ENCODE data around the gene AMHR2. TPM values are rescaled to one million over a fixed set of nuclear protein-coding genes. Genes with fewer than 3 reads are reported as not detected.
A peak's percentile ranks its signal among the peaks of the same experiment; 100 is the strongest.
"Not testable (repeated sequence)": the region's sequence is repeated elsewhere in the genome, so short reads cannot be mapped to it uniquely, and the experiment has no call there.

AMHR2 gene
- not detected for total RNA-seq

DNA sequence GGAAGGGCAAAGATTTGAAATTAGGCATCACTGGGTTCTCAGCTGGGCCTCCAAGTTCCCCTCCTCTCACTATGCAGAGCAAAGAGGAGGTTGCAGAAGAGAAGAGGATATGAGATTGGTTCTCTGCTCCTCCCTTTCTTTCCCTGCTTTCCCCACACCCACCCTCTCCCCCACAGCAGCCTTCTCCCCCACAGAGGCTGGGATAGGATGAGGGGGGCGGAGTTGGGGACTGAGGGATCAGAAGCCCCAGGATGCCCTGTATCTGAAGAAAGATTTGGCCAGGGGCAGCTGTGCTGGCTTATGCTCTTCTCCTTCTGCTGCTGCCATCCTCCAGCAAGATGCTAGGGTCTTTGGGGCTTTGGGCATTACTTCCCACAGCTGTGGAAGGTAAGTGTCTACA lies at the start of gene AMHR2:
Gene AMHR2, plus strand, starts transcription at position 259 of the 400 bp plus-strand sequence. Its CDS starts 80 bp downstream, at position 339.
- no peaks in the 10 kb centered on the region for H3K27me3 Mint-ChIP-seq
- no peaks in the 10 kb centered on the region for H3K9me3 Mint-ChIP-seq
- POLR2A ChIA-PET = no interaction called here
- no peak within 1 kb of the TSS for H3K27ac Mint-ChIP-seq
- H3K4me3 Mint-ChIP-seq = no peak within 1 kb of the TSS
- CTCF ChIA-PET = interaction anchor here (0.7 to 3.8 kb wide), 4 partner anchors 40 to 102 kb away, joined by 4 to 16 read pairs (median 6); partner anchors contain the start of gene AAAS
- no peak for DNase-seq
- no peaks in the 10 kb centered on the region for H3K36me3 Mint-ChIP-seq (ENCODE audit: low read depth)
- peaks cover 19% of the 10 kb centered on the region for H3K4me1 Mint-ChIP-seq

DNA sequence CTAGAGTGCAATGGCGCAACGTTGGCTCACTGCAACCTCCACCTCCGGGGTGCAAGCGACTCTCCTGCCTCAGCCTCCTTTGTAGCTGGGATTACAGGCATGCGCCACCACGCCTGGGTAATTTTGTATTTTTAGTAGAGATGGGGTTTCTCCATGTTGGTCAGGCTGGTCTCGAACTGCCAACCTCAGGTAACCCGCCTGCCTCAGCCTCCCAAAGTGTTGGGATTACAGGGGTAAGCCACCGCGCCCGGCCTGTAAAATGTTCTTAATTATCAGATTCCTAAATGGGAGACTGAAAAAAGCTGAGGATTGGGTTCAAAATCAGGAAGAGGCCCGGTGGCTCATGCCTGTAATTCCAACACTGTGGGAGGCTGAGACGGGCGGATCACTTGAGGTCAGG lies 49.4 kb upstream of the AMHR2 start:
- POLR2A ChIA-PET; H3K36me3 Mint-ChIP-seq (ENCODE audit: low read depth); H3K27me3 Mint-ChIP-seq; DNase-seq; H3K9me3 Mint-ChIP-seq; H3K4me3 Mint-ChIP-seq: not testable (repeated sequence)
- CTCF ChIA-PET = interaction anchor here (1.9 kb wide), 1 partner anchor 9 kb away, joined by 5 read pairs; no protein-coding TSS in a partner anchor
- peak overlapping the region; percentile 74 for H3K27ac Mint-ChIP-seq
- peaks cover 34% of the 10 kb centered on the region for H3K4me1 Mint-ChIP-seq

DNA sequence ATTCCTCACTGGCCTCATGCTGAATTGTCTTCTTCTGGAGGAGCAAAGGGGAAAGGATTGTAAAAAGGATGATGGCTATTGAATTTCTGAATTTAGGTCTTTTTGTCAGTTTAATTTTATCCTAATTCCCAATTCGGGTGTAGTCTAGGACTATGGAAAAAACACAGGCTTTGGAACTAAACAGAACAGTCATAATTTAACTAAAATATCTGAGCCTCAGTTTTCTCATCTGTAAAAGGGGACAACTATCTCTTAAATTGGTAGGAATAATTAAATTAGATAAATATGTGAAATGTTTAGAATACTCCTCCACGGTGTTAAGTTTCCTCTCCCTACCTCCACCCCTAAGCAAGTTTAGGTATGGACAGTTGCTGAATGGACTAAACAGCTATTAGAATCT lies 46.9 kb upstream of the AMHR2 start:
- H3K27me3 Mint-ChIP-seq = no peaks in the 10 kb centered on the region
- H3K4me3 Mint-ChIP-seq = no peak overlapping the region
- no peak for DNase-seq
- H3K36me3 Mint-ChIP-seq (ENCODE audit: low read depth) = peaks cover 9% of the 10 kb centered on the region
- H3K9me3 Mint-ChIP-seq = no peaks in the 10 kb centered on the region
- H3K4me1 Mint-ChIP-seq = peaks cover 30% of the 10 kb centered on the region
- POLR2A ChIA-PET = no interaction called here
- CTCF ChIA-PET = interaction anchor here (3.3 kb wide), 1 partner anchor 23 kb away, joined by 18 read pairs; no protein-coding TSS in a partner anchor
- H3K27ac Mint-ChIP-seq = no peak overlapping the region

DNA sequence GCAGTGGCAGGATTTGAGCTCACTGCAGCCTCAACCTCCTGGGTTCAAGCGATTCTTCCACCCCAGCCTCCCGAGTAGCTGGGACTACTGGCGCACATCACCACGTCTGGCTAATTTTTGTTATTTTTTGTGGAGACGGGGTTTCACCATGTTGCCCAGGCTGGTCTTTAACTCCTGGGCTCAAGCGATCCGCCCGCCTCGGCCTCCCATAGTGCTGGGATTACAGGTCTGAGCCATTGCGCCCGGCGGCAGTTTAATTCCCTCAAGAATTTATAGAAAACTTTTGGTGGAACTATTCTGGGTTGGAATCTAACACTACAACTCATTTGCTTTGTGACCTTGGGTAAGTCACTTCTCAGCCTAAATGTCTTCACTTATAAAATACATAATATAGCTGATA lies 45.4 kb upstream of the AMHR2 start:
- POLR2A ChIA-PET = no interaction called here

DNA sequence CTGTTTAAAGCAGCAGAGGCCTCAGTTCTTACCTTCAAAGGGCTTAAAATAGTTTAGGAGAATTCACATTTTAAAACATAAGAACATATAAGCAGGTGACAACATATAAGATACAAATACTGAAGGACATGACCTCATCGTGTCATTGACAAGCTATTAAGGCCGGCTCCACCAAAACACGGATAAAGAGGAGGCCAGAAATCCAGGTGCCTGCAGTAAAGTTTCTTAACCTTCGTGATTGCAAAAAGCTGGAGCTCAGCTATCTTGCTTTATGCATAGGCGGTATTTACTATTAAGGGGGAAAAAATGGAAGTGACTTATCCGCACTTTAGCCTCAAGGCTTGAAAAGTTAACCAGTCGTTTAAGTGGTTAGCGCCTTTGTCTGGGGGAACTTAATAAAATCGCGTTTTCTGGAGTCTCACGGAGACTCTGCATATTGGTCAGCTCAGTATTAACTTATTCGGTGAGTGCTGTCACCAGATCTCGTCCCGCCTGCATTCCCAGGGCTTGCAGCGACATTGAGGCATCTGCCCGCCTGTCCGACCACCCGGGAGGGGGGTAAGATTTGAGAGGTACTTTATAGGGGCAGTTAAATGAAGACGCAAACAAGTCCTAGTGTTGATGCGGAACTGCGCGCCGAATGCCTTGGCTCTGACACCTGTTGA lies 44.8 kb upstream of the AMHR2 start:
- POLR2A ChIA-PET = interaction anchor here (1.2 kb wide), 2 partner anchors 9 to 122 kb away, joined by 4 to 5 read pairs; partner anchors contain the start of gene TARBP2
- CTCF ChIA-PET = interaction anchor here (0.7 to 3.3 kb wide), 8 partner anchors 26 to 280 kb away, joined by 3 to 18 read pairs (median 3); partner anchors contain the start of genes AAAS and TARBP2
- H3K36me3 Mint-ChIP-seq (ENCODE audit: low read depth) = peaks cover 30% of the 10 kb centered on the region
- no peaks in the 10 kb centered on the region for H3K27me3 Mint-ChIP-seq
- H3K4me3 Mint-ChIP-seq = no peak overlapping the region
- no peaks in the 10 kb centered on the region for H3K9me3 Mint-ChIP-seq
- peaks cover 35% of the 10 kb centered on the region for H3K4me1 Mint-ChIP-seq
- no peak for DNase-seq
- no peak overlapping the region for H3K27ac Mint-ChIP-seq

More for the DNA sequence above, 45.4 kb upstream of the AMHR2 start:
- DNase-seq = no peak
- Mint-ChIP-seq H3K27ac (no peak overlapping the region), H3K9me3 (no peaks in the 10 kb centered on the region), H3K27me3 (no peaks in the 10 kb centered on the region), H3K4me1 (peaks cover 35% of the 10 kb centered on the region), H3K36me3 (ENCODE audit: low read depth) (peaks cover 24% of the 10 kb centered on the region), H3K4me3 (no peak overlapping the region)
- CTCF ChIA-PET = interaction anchor here (1.3 to 3.3 kb wide), 3 partner anchors 25 to 96 kb away, joined by 3 to 18 read pairs (median 9); partner anchors contain the start of gene AAAS

DNA sequence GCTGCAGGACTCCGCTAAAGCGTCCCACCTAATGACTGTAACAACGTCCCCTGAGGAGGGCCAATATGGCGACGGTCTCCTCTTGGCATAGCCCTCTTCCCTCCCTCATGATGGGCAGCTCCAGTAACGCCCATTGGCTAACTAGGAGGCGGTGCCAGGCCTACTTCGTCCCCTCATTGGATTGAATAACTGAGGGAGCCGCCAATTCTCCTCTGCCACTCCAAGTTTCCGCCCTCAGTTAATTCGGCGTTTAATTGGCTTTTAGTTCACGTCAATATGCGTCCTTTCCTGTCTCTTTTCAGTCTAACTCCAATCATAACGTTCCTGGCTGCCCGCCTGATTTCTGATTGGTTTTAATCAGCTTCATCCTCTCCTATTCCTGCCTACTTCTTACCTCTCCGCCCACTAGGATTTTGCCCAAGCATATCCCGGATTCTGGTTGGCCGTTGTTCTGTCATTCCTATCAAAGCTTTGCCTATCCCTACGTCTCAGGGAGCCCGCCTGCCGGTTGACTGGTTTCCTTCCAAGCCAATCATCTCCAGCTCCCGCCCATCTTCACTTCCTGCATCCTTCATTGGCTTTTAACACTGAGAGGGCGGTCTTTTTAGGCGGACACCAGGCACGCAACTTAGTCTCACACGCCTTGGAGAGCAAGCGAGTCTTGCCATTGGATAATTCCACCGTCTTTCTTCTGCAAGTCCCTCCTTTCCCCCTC lies 44.1 kb upstream of the AMHR2 start:
- Mint-ChIP-seq H3K9me3 (no peaks in the 10 kb centered on the region), H3K36me3 (ENCODE audit: low read depth) (peaks cover 35% of the 10 kb centered on the region), H3K27ac (no peak overlapping the region), H3K4me1 (peaks cover 40% of the 10 kb centered on the region), H3K4me3 (no peak overlapping the region), H3K27me3 (no peaks in the 10 kb centered on the region)
- CTCF ChIA-PET = interaction anchor here (0.6 to 3.3 kb wide), 11 partner anchors 26 to 1310 kb away, joined by 3 to 18 read pairs (median 3); partner anchors contain the start of genes AAAS, ATG101 and TARBP2
- POLR2A ChIA-PET = interaction anchor here (0.5 to 1.2 kb wide), 5 partner anchors 10 to 1408 kb away, joined by 3 to 5 read pairs (median 4); partner anchors contain the start of gene TARBP2
- peak; percentile 99 for DNase-seq

DNA sequence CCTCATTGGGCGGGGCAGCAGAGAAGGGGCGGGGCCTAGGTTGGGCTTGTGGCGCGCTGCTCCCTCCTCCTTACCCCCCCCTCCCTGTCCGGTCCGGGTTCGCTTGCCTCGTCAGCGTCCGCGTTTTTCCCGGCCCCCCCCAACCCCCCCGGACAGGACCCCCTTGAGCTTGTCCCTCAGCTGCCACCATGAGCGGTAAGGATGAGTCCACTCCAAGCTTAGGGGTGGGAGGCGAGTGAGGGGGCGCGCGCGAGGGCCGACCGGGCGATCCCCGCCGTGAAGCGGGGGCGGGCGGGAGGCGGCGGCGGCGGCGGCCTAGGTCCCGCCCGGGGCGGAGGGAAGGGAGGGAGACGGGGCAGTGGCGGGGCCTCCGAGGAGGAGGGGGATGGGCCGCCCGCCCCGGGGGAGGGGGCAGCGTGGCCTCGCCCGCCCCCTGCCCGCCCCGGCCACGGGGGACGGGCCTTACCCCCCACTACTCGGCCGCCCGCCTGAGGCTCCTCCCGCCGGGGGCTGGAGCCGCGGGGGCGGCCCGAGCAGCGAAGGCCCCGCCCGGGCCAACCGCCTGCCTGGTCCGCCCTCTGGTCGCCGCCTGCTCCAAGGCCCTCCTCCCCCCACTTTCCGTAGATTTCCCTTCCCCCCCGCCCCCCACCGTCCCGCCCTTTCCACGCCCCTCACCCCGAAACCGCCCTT lies 43.4 kb upstream of the AMHR2 start, which contains the start of gene SP1:
Gene SP1, plus strand, starts transcription at position 73 of the 690 bp plus-strand sequence. Its CDS starts 116 bp downstream, at position 189.
- H3K9me3 Mint-ChIP-seq = no peaks in the 10 kb centered on the region
- POLR2A ChIA-PET = interaction anchor here (0.7 to 1.2 kb wide), 4 partner anchors 10 to 1408 kb away, joined by 3 to 5 read pairs (median 4); partner anchors contain the start of gene TARBP2

DNA sequence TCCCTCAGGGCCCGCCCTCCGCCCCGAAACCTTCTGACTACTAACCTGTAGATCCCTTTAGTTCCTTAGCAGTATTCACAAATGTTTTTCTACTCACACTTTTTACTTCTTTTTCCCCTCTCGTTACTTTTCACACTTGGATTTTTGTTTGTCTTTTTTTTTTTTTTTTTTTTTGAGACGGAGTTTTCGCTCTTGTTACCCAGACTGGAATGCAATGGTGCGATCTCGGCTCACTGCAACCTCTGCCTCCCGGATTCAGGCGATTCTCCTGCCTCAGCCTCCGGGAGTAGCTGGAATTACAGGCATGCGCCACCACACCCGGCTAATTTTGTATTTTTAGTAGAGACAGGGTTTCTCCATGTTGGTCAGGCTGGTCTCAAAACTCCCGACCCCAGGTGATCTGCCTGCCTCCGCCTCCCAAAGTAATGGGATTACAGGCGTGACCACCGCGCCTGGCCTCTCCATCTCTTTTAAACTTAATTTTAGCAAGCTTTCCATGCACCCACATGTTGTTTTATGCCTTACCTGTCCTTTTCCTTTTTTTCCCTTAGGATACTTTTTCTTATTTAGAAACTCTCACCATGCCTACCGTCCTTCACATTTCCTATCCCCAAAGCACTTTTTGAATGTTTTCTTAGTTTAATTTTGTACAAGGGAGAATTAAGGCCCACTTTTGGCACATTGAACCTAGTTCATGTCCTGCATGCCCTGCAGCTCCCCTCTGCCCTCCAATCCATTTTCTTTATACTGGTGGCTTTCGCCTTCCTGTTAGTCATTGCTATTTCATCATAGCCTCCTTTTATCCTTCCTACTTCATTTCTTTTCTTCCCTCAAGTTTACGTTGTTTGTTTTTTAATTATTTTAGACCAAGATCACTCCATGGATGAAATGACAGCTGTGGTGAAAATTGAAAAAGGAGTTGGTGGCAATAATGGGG lies 42.6 kb upstream of the AMHR2 start:
- Mint-ChIP-seq H3K4me3 (peak overlapping the region; percentile 85), H3K27ac (peak overlapping the region; percentile 90), H3K9me3 (no peaks in the 10 kb centered on the region), H3K4me1 (peaks cover 45% of the 10 kb centered on the region), H3K36me3 (ENCODE audit: low read depth) (peaks cover 40% of the 10 kb centered on the region), H3K27me3 (no peaks in the 10 kb centered on the region)
- POLR2A ChIA-PET = no interaction called here
- DNase-seq = no peak
- CTCF ChIA-PET = interaction anchor here (0.6 to 4.1 kb wide), 14 partner anchors 16 to 244 kb away, joined by 3 to 34 read pairs (median 4); partner anchors contain the start of genes AAAS and PRR13

More for the DNA sequence above, 43.4 kb upstream of the AMHR2 start, which contains the start of gene SP1:
- Mint-ChIP-seq H3K27ac (peak within 1 kb of the TSS; percentile 90), H3K4me3 (peak within 1 kb of the TSS; percentile 85), H3K36me3 (ENCODE audit: low read depth) (peaks cover 38% of the 10 kb centered on the region), H3K27me3 (no peaks in the 10 kb centered on the region), H3K4me1 (peaks cover 42% of the 10 kb centered on the region)
- CTCF ChIA-PET = interaction anchor here (0.7 to 2.2 kb wide), 7 partner anchors 15 to 1310 kb away, joined by 3 to 9 read pairs (median 3); partner anchors contain the start of genes AAAS and ATG101
- peak; percentile 90 for DNase-seq

DNA sequence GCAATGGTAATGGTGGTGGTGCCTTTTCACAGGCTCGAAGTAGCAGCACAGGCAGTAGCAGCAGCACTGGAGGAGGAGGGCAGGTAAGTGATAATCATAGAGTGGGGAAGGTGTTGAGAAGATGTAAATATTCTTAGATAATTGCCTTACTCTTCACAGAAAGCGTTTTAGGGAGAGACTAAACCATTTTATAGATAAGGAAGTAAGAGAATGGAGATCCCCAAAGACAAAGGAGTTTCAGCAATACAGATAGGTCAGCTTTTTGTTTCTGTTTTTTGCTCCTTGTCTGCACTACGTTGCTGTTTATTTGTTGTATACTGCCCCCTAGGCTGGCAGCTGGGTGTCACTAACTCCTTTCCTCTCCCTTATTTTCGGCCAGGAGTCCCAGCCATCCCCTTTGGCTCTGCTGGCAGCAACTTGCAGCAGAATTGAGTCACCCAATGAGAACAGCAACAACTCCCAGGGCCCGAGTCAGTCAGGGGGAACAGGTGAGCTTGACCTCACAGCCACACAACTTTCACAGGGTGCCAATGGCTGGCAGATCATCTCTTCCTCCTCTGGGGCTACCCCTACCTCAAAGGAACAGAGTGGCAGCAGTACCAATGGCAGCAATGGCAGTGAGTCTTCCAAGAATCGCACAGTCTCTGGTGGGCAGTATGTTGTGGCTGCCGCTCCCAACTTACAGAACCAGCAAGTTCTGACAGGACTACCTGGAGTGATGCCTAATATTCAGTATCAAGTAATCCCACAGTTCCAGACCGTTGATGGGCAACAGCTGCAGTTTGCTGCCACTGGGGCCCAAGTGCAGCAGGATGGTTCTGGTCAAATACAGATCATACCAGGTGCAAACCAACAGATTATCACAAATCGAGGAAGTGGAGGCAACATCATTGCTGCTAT lies 41.7 kb upstream of the AMHR2 start:
- H3K4me1 Mint-ChIP-seq = peaks cover 50% of the 10 kb centered on the region
- peak overlapping the region; percentile 85 for H3K4me3 Mint-ChIP-seq
- CTCF ChIA-PET = interaction anchor here (0.6 to 4.1 kb wide), 15 partner anchors 14 to 245 kb away, joined by 3 to 34 read pairs (median 4); partner anchors contain the start of genes AAAS and PRR13
- H3K9me3 Mint-ChIP-seq = no peaks in the 10 kb centered on the region
- H3K27me3 Mint-ChIP-seq = no peaks in the 10 kb centered on the region
- POLR2A ChIA-PET = no interaction called here
- peaks cover 45% of the 10 kb centered on the region for H3K36me3 Mint-ChIP-seq (ENCODE audit: low read depth)
- DNase-seq = peak; percentile 62
- peak overlapping the region; percentile 90 for H3K27ac Mint-ChIP-seq

DNA sequence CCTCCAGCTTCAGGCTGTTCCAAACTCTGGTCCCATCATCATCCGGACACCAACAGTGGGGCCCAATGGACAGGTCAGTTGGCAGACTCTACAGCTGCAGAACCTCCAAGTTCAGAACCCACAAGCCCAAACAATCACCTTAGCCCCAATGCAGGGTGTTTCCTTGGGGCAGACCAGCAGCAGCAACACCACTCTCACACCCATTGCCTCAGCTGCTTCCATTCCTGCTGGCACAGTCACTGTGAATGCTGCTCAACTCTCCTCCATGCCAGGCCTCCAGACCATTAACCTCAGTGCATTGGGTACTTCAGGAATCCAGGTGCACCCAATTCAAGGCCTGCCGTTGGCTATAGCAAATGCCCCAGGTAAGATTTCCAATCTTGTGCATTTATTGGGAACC lies 40.4 kb upstream of the AMHR2 start:
- H3K27ac Mint-ChIP-seq = peak overlapping the region; percentile 71
- ChIA-PET POLR2A (no interaction called here), CTCF (interaction anchor here (0.6 to 4.1 kb wide), 10 partner anchors 10 to 62 kb away, joined by 3 to 34 read pairs (median 4); partner anchors contain the start of gene AAAS)
- peak overlapping the region; percentile 42 for H3K4me3 Mint-ChIP-seq
- no peaks in the 10 kb centered on the region for H3K27me3 Mint-ChIP-seq
- H3K36me3 Mint-ChIP-seq (ENCODE audit: low read depth) = peaks cover 52% of the 10 kb centered on the region
- H3K4me1 Mint-ChIP-seq = peaks cover 59% of the 10 kb centered on the region
- H3K9me3 Mint-ChIP-seq = no peaks in the 10 kb centered on the region
- DNase-seq = no peak
